Tibial nerve (tissue), 4 donors: ENCODE results near the gene OMP. TPM values are rescaled to one million over a fixed set of nuclear protein-coding genes. Genes with fewer than 3 reads are reported as not detected.
A peak's percentile ranks its signal among the peaks of the same experiment; 100 is the strongest.

Experiments
- DNase-seq, 2 donors: peaks; one replicate each; pipeline ENCODE4 v3.0.0-alpha.2; 2019; ENCODE audit warnings: low spot score in 2 of 2
- H3K27ac ChIP-seq, 4 donors: fragments of 200-600 bp; sonication (generic) in 3 of 4; one replicate each; pipeline ENCODE4 v1.5.1; 2017 to 2019; ENCODE audit warnings: mild to moderate bottlenecking in 1 of 4
- H3K27me3 ChIP-seq, 2 donors: fragments of 200-600 bp; sonication (generic) in 1 of 2; one replicate each; pipeline versions ENCODE4 v1.5.1 to v1.6.0; 2017 to 2019
- H3K36me3 ChIP-seq, 3 donors: fragments of 200-600 bp; sonication (generic); one replicate each; pipeline ENCODE4 v1.5.1; 2018 to 2019
- H3K4me1 ChIP-seq, 4 donors: fragments of 200-600 bp; sonication (generic) in 3 of 4; one replicate each; pipeline ENCODE4 v1.5.1; 2017 to 2019
- H3K4me3 ChIP-seq, 4 donors: fragments of 200-600 bp; sonication (generic) in 3 of 4; one replicate each; pipeline ENCODE4 v1.5.1; 2017 to 2019; ENCODE audit warnings: mild to moderate bottlenecking in 1 of 4, moderate library complexity in 1 of 4
- H3K9me3 ChIP-seq, 4 donors: fragments of 200-600 bp; sonication (generic) in 3 of 4; one replicate each; pipeline ENCODE4 v1.5.1; 2017 to 2019
- EP300 ChIP-seq, 2 donors: sonication (generic); formaldehyde crosslinking; IDR thresholded peaks; one replicate each; pipeline ENCODE4 v1.6.1; 2017; ENCODE audit warnings: antibody characterized with exemption in 2 of 2, mild to moderate bottlenecking in 1 of 2
- POLR2A ChIP-seq, 2 donors: fragments of 450-650 bp; IDR thresholded peaks; one replicate each; pipeline ENCODE4 v1.6.1; 2017; ENCODE audit warnings: antibody characterized with exemption in 2 of 2, mild to moderate bottlenecking in 2 of 2, moderate library complexity in 2 of 2
- WGBS, 2 donors: methylation state at CpG; one replicate each; pipeline ENCODE4 v1.1.5; 2018; 5-methylcytosine and 5-hydroxymethylcytosine counted together
- total RNA-seq, 4 donors: library from RNA; depleted of rRNA; stranded (reverse); fragments of >200 nt; gene quantifications; one replicate each; pipeline ENCODE4 v1.1.0, GENCODE V29; 2016
- TF ChIP-seq, protein P1 (sequence below), 5 experiments: fragments of 200-600 bp in 3 of 5; fragments of 450-650 bp in 2 of 5; sonication (generic) in 3 of 5; IDR thresholded peaks; one replicate each; pipeline ENCODE4 v1.5.1; 2016 to 2019; ENCODE audit warnings: antibody characterized with exemption in 5 of 5, mild to moderate bottlenecking in 3 of 5, moderate library complexity in 2 of 5

OMP gene
- total RNA-seq, 4 donors from 2014 or later = 9.9 TPM; not detected in 3

DNA sequence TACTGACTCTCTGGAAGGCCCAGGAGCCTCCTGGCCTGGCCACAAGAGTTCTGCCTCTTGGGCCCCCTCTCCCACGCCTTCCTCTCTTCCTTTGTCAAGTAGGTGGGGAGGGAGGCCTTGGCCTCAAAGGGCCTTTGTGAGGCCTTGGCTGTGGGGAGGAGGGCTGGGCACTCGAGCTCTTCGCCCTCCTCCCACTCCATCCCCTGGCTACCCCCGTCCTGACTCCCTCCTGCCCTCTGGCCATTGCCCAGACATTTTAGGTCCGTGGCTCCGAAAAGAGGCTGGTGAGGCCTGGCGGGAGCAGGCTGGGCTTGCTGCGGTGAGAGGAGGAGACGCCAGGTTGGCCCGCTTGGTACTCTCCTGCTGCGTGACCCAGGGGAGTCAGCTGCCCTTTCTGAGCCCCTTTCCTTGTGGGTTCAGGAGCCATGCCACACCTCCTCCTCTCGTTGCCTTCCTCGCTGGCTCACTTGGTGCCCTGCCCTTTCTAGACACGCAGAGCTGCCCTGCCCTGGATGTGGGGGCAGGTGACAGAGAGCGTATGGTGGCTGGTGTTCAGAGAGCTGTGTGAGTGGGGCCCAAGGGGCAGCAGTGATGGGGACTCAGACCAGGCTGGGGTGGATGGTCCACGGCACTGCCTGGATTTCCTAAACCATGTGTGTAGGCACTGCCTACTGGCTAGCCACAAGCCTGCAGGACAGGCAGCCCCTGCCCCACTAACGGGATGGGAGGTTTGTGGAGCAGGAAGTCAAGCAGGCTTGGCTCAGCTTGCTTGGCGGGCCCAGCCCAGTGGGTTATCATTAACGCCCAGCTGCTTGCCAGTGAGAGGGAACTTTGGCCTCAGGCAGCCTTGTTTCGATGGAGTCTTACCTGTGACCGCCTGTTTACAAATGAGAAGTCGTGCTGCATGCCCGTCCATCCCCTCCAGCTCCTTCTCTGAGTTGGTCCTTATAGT is 15.8 kb upstream of the OMP start:
- Histone ChIP-seq H3K4me3 (no peak overlapping the region), H3K9me3 (no peaks in the 10 kb centered on the region), H3K27ac (peak overlapping the region; percentile 26 to 82 (median 80)), H3K27me3 (no peaks in the 10 kb centered on the region), H3K36me3 (peaks cover 0 to 6% (median 0%) of the 10 kb centered on the region in 3 donors), H3K4me1 (peaks cover 0 to 94% (median 65%) of the 10 kb centered on the region in 4 donors)
- no peak for TF ChIP-seq POLR2A (IDR thresholded peaks at IDR 0.05)
- TF ChIP-seq EP300 (IDR thresholded peaks at IDR 0.05) = peak in 1 of 2 donors; percentile 72
- WGBS, 2 donors = 40 to 41% methylated on average over 14 to 23 of the region's 23 CpGs
- no peak for DNase-seq

DNA sequence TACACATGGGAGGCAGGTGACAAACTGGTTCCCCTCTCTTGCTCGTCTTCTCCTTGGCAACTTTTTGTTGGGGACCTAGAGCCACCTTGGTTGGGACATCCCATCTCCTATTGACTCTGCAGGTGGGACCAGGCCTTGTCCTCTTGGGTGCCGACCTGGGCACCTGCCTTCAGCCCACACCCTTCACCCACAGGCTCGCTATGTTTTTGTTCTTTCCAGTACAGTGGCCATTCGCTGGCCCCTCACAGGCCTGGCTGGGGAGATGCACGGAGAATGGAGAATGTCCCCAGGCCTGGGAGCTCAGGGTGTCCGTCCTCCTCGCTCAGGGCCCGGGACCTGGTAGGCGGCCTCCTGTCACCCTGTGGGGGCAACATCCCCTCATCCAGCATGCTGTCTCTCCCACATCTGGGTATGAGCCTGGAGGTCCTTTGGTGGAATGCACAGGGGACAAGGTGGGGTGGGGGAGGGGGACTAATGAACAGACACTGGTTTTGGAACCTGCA is 14.9 kb upstream of the OMP start:
- TF ChIP-seq EP300 (IDR thresholded peaks at IDR 0.05) = no peak
- TF ChIP-seq, protein P1, sequence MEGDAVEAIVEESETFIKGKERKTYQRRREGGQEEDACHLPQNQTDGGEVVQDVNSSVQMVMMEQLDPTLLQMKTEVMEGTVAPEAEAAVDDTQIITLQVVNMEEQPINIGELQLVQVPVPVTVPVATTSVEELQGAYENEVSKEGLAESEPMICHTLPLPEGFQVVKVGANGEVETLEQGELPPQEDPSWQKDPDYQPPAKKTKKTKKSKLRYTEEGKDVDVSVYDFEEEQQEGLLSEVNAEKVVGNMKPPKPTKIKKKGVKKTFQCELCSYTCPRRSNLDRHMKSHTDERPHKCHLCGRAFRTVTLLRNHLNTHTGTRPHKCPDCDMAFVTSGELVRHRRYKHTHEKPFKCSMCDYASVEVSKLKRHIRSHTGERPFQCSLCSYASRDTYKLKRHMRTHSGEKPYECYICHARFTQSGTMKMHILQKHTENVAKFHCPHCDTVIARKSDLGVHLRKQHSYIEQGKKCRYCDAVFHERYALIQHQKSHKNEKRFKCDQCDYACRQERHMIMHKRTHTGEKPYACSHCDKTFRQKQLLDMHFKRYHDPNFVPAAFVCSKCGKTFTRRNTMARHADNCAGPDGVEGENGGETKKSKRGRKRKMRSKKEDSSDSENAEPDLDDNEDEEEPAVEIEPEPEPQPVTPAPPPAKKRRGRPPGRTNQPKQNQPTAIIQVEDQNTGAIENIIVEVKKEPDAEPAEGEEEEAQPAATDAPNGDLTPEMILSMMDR (IDR thresholded peaks at IDR 0.05) = no peak
- no peak for TF ChIP-seq POLR2A (IDR thresholded peaks at IDR 0.05)
- Histone ChIP-seq H3K27ac (peak overlapping the region; percentile 31 to 82 (median 80)), H3K4me3 (no peak overlapping the region), H3K9me3 (no peaks in the 10 kb centered on the region), H3K4me1 (peaks cover 0 to 94% (median 63%) of the 10 kb centered on the region in 4 donors), H3K27me3 (no peaks in the 10 kb centered on the region), H3K36me3 (peaks cover 0 to 6% (median 0%) of the 10 kb centered on the region in 3 donors)
- no peak for DNase-seq
- WGBS, 2 donors = 74 to 84% methylated on average over 9 of the region's 9 CpGs

DNA sequence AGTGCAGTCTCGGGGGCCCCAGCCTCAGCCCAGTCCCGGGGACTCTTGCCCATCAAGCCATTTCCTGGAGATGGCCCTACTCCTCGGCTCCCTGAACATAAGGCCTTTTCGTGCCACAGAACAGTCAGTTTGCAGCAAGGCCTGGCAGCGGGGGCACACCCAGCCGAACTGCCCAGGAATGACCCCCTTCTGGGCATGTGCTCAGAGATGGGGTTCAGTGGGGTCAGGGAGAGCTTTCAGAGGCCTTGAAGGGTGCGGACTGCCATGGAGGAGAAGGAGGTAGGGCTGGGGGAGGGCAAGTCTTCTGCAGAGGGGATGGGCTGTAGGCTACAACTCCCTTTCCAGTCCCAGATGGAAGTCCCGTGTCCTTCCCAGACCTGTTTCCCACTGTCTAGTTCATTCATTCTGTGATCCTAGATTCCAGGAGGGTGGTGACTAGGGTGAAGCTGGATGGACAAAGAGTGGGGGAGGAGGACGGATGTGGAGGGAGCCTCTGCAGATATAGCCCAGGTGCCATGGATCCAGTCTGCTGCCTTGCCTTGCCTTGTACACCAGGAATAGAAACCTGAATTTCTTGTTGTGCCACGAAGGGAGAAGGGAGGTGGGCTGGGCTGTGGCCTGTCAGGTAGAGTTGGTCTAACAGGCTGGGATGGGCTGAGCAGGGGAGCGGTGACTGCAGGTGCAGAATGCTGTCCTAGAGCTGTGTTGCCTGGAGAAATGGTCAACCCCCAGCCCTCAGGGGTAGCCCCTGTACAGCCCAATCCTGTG is 14.2 kb upstream of the OMP start:
- no peaks in the 10 kb centered on the region for H3K27me3 ChIP-seq
- no peak for TF ChIP-seq POLR2A (IDR thresholded peaks at IDR 0.05)
- TF ChIP-seq, protein P1 (IDR thresholded peaks at IDR 0.05) = no peak
- TF ChIP-seq EP300 (IDR thresholded peaks at IDR 0.05) = no peak
- no peak overlapping the region for H3K4me3 ChIP-seq
- peak overlapping the region; percentile 31 to 82 (median 80) for H3K27ac ChIP-seq
- peaks cover 0 to 94% (median 63%) of the 10 kb centered on the region in 4 donors for H3K4me1 ChIP-seq
- H3K9me3 ChIP-seq = no peaks in the 10 kb centered on the region
- H3K36me3 ChIP-seq = peaks cover 0 to 6% (median 0%) of the 10 kb centered on the region in 3 donors
- whole genome bisulfite sequencing, 2 donors = 53 to 56% methylated on average over 8 to 11 of the region's 11 CpGs
- no peak for DNase-seq

DNA sequence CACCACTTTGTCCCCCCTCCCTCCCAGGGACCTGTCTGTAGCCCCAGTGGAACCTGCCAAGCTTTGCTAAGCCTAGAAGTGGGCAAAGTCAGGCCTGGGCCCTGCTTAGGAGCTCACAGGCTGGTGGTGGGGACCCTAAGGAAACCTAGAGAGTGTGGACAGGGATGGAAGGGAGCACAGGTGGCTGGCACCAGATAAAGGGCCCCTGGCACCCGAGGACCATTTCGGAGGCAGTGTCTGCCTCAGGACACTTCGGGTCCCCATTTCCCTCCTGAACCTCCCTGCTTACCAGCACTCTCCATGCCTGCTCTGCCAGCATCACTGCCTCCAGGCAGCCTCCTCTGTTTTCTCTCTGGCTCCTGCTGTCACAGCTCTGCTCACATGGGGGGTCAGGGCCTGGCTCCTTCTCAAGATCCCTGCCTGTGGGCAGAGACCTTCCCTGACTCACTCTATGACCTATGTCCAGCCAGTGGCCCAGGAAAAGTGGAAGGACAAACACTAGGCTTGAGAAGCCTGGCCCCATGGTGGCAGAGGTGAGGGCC is 13.6 kb upstream of the OMP start:
- peaks cover 0 to 94% (median 62%) of the 10 kb centered on the region in 4 donors for H3K4me1 ChIP-seq
- peaks cover 0 to 6% (median 0%) of the 10 kb centered on the region in 3 donors for H3K36me3 ChIP-seq
- no peaks in the 10 kb centered on the region for H3K27me3 ChIP-seq
- H3K4me3 ChIP-seq = no peak overlapping the region
- TF ChIP-seq, protein P1 (IDR thresholded peaks at IDR 0.05) = no peak
- TF ChIP-seq EP300 (IDR thresholded peaks at IDR 0.05) = no peak
- TF ChIP-seq POLR2A (IDR thresholded peaks at IDR 0.05) = no peak
- H3K27ac ChIP-seq = peak overlapping the region in 3 of 4 donors; percentile 80 to 82 (median 81)
- WGBS, 2 donors = 88 to 93% methylated on average over 3 of the region's 3 CpGs
- H3K9me3 ChIP-seq = no peaks in the 10 kb centered on the region
- no peak for DNase-seq

DNA sequence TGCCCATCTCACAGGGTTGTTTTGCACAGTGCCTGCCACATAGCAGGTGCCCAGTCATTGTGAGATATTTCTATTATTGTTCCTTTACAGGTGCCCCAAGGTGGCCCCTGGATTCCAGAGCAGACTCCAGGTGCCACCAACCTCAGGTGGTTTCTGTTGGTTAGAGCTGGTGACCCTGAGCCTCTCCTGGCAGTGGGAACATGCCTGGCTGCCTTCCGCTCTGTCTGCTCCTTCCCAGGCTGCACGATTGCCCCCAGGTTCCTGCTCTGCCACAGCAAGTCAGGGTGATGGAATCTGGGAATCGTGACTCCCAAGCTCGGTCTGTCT is 12.6 kb upstream of the OMP start:
- H3K4me3 ChIP-seq = no peak overlapping the region
- no peak for TF ChIP-seq POLR2A (IDR thresholded peaks at IDR 0.05)
- TF ChIP-seq, protein P1 (IDR thresholded peaks at IDR 0.05) = no peak
- no peak for TF ChIP-seq EP300 (IDR thresholded peaks at IDR 0.05)
- 70 to 83% methylated on average over 3 to 4 of the region's 4 CpGs for WGBS, 2 donors
- peak overlapping the region in 1 of 4 donors; percentile 21 for H3K27ac ChIP-seq
- H3K9me3 ChIP-seq = no peaks in the 10 kb centered on the region
- no peaks in the 10 kb centered on the region for H3K27me3 ChIP-seq
- peaks cover 0 to 94% (median 63%) of the 10 kb centered on the region in 4 donors for H3K4me1 ChIP-seq
- no peak for DNase-seq
- H3K36me3 ChIP-seq = peaks cover 0 to 10% (median 0%) of the 10 kb centered on the region in 3 donors
